Activated CD8-positive, alpha-beta memory T cell treated with anti-CD3 and anti-CD28 coated beads for 24 hours (primary cell): ENCODE results near the gene KCNN1.
"Not testable (repeated sequence)": the region's sequence is repeated elsewhere in the genome, so short reads cannot be mapped to it uniquely, and the experiment has no call there.

Experiments used
- DNase-seq: peaks from one replicate; pipeline ENCODE4 v3.0.0-alpha.2; 2020

KCNN1 gene

GRCh38 chr19:17966550-17967256 lies at the start of gene KCNN1:
Gene KCNN1 (plus strand): TSS chr19:17967107. CDS start chr19:17973889, 6,782 bp downstream.
- DNase-seq: no peak

GRCh38 chr19:17918151-17918550 lies 48.8 kb upstream of the KCNN1 start:
- DNase-seq: not testable (repeated sequence)

GRCh38 chr19:17919122-17919521 lies 47.8 kb upstream of the KCNN1 start:
- DNase-seq: not testable (repeated sequence)

GRCh38 chr19:17920527-17920926 lies 46.4 kb upstream of the KCNN1 start:
- no peak for DNase-seq

- DNase-seq: no peak
Measured at GRCh38 chr19:17922138-17922537, 44.8 kb upstream of the KCNN1 start.

GRCh38 chr19:17926044-17926443 lies 40.9 kb upstream of the KCNN1 start:
- DNase-seq: no peak

GRCh38 chr19:17929056-17929455 lies 37.9 kb upstream of the KCNN1 start:
- no peak for DNase-seq

- no peak for DNase-seq
Measured at GRCh38 chr19:17931532-17932191, 35.2 kb upstream of the KCNN1 start.

- DNase-seq: peak; percentile 95
Measured at GRCh38 chr19:17932485-17933338, 34.2 kb upstream of the KCNN1 start, which contains the start of gene CCDC124. Gene CCDC124 (plus strand): TSS chr19:17933015. CDS start chr19:17936421, 3,406 bp downstream.

GRCh38 chr19:17933414-17934129 lies 33.3 kb upstream of the KCNN1 start:
- DNase-seq: no peak

- no peak for DNase-seq
Measured at GRCh38 chr19:17936379-17936778, 30.5 kb upstream of the KCNN1 start.

- no peak for DNase-seq
Measured at GRCh38 chr19:17937371-17937900, 29.5 kb upstream of the KCNN1 start.

- peak; percentile 92 for DNase-seq
Measured at GRCh38 chr19:17938092-17938845, 28.6 kb upstream of the KCNN1 start.

- no peak for DNase-seq
Measured at GRCh38 chr19:17942181-17942580, 24.7 kb upstream of the KCNN1 start.

GRCh38 chr19:17942582-17943273 lies 24.2 kb upstream of the KCNN1 start:
- DNase-seq: no peak

- no peak for DNase-seq
Measured at GRCh38 chr19:17943274-17944221, 23.4 kb upstream of the KCNN1 start.

GRCh38 chr19:17944301-17944700 lies 22.6 kb upstream of the KCNN1 start:
- no peak for DNase-seq

- DNase-seq: no peak
Measured at GRCh38 chr19:17946965-17947784, 19.7 kb upstream of the KCNN1 start.
